GM13977 (cell line): ENCODE results near the gene KAZN.

Experiments
- DNase-seq: peaks from one replicate; pipeline ENCODE4 v3.0.0; 2012; ENCODE audit warnings: low spot score
- CTCF ChIP-seq: IDR thresholded peaks from 2 replicates; pipeline ENCODE4 v1.5.1; 2012; ENCODE audit warnings: mild to moderate bottlenecking, control low read depth; ENCODE audit not compliant: insufficient read depth; ENCODE audit errors: extremely low read depth, missing control alignments
- in situ Hi-C: fragments of 300-500 bp; cut with MboI; formaldehyde crosslinking; loops from one replicate; pipeline ENCODE4 v1.12.0; 2022; ENCODE audit warnings: low sequenced_read_pairs, low pct_unique_long_range_greater_than_20kb, mixed read lengths, inconsistent platforms; ENCODE audit not compliant: unreplicated experiment

The KAZN gene

GRCh38 chr1:14681182-14681581, 82.7 kb downstream of the KAZN start:
- no peak for TF ChIP-seq CTCF
- in situ Hi-C loops, result no loop called here
- DNase-seq, result no peak

- in situ Hi-C loops, result no loop called here
- no peak for DNase-seq
- TF ChIP-seq CTCF, result no peak
Measured at GRCh38 chr1:14682941-14683621, 84.6 kb downstream of the KAZN start.

- in situ Hi-C loops, result no loop called here
- no peak for TF ChIP-seq CTCF
- no peak for DNase-seq
Measured at GRCh38 chr1:14685078-14685477, 86.6 kb downstream of the KAZN start.

- DNase-seq, result no peak
- in situ Hi-C loops, result no loop called here
- no peak for TF ChIP-seq CTCF
Measured at GRCh38 chr1:14686701-14687100, 88.2 kb downstream of the KAZN start.

- DNase-seq, result no peak
- in situ Hi-C loops, result no loop called here
- no peak for TF ChIP-seq CTCF
Measured at GRCh38 chr1:14687147-14687546, 88.7 kb downstream of the KAZN start.

GRCh38 chr1:14689996-14690615, 91.6 kb downstream of the KAZN start:
- no peak for TF ChIP-seq CTCF
- DNase-seq, result no peak
- in situ Hi-C loops, result no loop called here
